T-helper 2 cell treated with Interferon-gamma antibody and Interleukin-4, amounts not matched to agents 5 μg/mL and 100 μg/mL, for 36 hours (primary cell): Measurements from ENCODE around the gene PYGL.
A peak's percentile ranks its signal among the peaks of the same experiment; 100 is the strongest.
"Not testable (repeated sequence)": the region's sequence is repeated elsewhere in the genome, so short reads cannot be mapped to it uniquely, and the experiment has no call there.

Source experiments
- DNase-seq: peaks from one replicate; pipeline ENCODE4 v3.0.0; 2021; ENCODE audit warnings: low spot score
- H3K27ac Mint-ChIP-seq: one replicate; pipeline ENCODE4 v1.8.0; 2021; ENCODE audit warnings: mild to moderate bottlenecking, mixed read lengths
- H3K27me3 Mint-ChIP-seq: one replicate; pipeline ENCODE4 v1.8.0; 2021; ENCODE audit warnings: low read depth, mixed read lengths
- H3K36me3 Mint-ChIP-seq: one replicate; pipeline ENCODE4 v1.8.0; 2021; ENCODE audit warnings: low read depth, mixed read lengths
- H3K4me1 Mint-ChIP-seq: one replicate; pipeline ENCODE4 v1.8.0; 2021; ENCODE audit warnings: low read depth, mixed read lengths
- H3K4me3 Mint-ChIP-seq: one replicate; pipeline ENCODE4 v1.8.0; 2022; ENCODE audit warnings: mild to moderate bottlenecking, moderate library complexity, mixed read lengths
- H3K9me3 Mint-ChIP-seq: one replicate; pipeline ENCODE4 v1.8.0; 2021; ENCODE audit warnings: mixed read lengths

The PYGL gene

DNA sequence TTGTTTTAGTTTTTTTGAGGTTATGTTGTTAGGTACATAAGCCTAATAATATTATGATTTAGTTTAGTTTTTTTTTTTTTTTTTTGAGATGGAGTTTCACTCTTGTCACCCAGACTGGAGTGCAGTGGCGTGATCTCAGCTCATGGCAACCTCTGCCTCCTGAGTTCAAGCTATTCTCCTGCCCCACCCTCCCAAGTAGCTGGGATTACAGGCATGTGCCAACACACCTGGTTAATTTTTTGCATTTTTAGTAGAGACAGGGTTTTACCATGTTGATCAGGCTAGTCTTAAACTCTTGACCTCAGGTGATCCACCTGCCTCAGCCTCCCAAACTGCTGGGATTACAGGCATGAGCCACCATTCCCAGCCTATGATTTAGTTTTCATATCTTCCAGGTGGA, 47.3 kb downstream of the PYGL start:
- H3K36me3 Mint-ChIP-seq, H3K27me3 Mint-ChIP-seq, H3K4me1 Mint-ChIP-seq, H3K4me3 Mint-ChIP-seq, H3K9me3 Mint-ChIP-seq, DNase-seq, H3K27ac Mint-ChIP-seq: not testable (repeated sequence)

DNA sequence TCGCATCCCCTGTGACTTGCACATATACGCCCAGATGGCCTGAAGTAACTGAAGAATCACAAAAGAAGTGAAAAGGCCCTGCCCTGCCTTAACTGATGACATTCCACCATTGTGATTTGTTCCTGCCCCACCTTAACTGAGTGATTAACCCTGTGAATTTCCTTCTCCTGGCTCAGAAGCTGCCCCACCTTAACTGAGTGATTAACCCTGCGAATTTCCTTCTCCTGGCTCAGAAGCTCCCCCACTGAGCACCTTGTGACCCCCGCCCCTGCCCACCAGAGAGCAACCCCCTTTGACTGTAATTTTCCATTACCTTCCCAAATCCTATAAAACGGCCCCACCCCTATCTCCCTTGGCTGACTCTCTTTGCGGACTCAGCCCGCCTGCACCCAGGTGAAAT, 47.9 kb downstream of the PYGL start:
- not testable (repeated sequence) for H3K27me3 Mint-ChIP-seq, H3K4me3 Mint-ChIP-seq, H3K9me3 Mint-ChIP-seq, DNase-seq, H3K4me1 Mint-ChIP-seq, H3K27ac Mint-ChIP-seq, H3K36me3 Mint-ChIP-seq

DNA sequence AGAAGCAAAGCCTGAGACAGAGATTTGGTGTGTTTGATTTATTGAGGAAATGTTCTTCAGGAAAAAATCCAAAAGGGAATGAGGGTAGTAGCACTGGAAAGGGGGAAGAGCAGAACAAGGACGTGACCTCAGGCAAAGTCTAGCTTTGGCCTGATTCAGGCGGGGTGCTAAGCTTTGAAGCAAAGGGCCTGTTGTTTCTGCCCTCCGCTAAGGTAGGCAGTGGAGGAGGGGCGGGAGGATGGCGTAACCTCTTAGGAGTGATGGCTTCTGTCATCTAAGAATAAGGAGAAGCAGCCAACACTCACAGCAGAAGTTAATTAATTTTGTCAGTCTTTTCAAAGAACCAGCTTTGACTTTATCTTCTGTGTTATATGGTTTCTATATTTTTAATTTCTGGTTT, 52.0 kb downstream of the PYGL start:
- Mint-ChIP-seq H3K27me3 (peaks cover 13% of the 10 kb centered on the region), H3K9me3 (no peaks in the 10 kb centered on the region), H3K4me1 (no peaks in the 10 kb centered on the region), H3K36me3 (no peaks in the 10 kb centered on the region), H3K27ac (no peak overlapping the region), H3K4me3 (no peak overlapping the region)
- DNase-seq, result no peak

DNA sequence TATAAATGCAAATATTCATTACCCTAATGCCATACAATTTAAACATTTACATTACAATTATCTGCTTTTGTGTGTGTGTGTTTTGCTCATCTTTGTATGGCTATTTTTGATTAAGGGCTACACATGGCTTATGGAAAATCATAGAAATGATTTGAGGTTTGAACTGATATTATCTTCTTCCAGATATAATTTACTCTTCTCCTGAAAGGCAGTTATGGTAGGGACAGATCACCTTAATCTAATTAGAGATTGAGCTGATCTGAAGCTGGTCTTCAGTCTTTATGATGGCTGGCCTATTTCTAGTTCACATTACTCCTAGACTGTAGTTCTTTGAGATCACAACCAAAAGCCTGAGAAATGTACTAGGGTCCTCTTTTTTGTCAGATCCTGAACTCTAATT, 56.8 kb downstream of the PYGL start:
- H3K9me3 Mint-ChIP-seq, result no peaks in the 10 kb centered on the region
- H3K27me3 Mint-ChIP-seq, result peaks cover 39% of the 10 kb centered on the region
- no peak overlapping the region for H3K27ac Mint-ChIP-seq
- DNase-seq, result no peak
- no peaks in the 10 kb centered on the region for H3K4me1 Mint-ChIP-seq
- H3K4me3 Mint-ChIP-seq, result no peak overlapping the region
- H3K36me3 Mint-ChIP-seq, result no peaks in the 10 kb centered on the region

DNA sequence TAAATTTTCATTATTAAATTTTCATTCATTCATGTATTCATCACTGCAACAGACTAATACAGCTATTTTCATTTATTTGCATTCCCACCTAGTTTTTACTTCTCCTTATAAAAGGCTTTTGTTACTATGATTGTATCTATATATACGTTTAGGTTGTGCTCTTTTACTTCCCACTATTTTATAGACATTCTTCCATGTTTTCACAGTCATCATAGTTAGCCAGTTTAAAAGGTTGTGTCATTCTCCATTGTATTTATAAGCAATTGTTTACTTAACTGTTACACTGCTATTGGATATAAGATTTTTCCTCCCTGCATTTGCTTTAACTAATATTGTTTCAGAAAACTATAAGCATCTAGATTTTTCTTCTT, 60.5 kb downstream of the PYGL start:
- Mint-ChIP-seq H3K4me3 (no peak overlapping the region), H3K9me3 (no peaks in the 10 kb centered on the region), H3K4me1 (no peaks in the 10 kb centered on the region), H3K27ac (no peak overlapping the region), H3K27me3 (peaks cover 56% of the 10 kb centered on the region), H3K36me3 (no peaks in the 10 kb centered on the region)
- no peak for DNase-seq

DNA sequence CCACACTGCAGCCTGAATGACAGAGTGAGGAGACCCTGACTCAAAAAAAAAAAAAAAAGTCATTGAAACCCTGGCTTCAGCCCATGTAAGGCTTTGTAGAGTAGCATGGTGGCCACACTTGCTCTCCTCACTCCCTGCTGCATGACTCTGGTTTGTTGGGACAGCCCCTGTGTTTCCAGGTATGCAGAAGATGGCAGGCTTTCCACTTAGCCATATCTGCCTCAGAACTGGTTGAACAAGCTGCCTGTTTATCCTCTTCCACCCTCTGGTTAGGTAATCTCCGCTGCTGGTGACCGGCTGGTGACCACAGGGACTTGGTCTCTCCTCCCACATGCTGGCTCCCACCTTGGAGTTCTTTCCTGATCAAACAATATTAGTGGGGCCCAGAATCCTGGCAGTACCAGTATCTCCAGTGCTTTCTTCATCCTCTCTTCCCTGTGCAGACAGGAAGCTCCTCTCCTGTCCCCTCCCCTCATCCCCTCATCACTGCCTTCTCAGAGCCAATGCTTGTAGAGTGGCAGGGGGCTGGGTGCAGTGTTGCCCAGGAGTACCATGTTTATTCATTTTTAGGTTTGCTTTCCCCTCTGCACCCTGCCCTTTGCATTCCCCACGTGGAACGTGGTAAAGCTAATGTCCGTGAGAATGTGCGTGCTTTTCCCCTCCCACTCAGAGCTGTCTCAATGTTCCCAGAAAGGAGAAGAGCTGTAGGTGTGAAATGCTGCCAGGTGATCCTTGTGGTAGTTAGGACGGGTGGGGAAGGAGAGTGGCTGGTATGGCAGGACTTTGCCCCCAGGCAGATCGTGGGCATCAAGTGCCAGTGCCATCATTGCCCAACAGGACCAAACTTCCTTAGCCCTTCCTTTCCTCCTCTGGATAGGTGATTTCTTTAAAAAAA, 61.1 kb downstream of the PYGL start:
- Mint-ChIP-seq H3K4me1 (no peaks in the 10 kb centered on the region), H3K4me3 (no peak overlapping the region), H3K36me3 (no peaks in the 10 kb centered on the region), H3K27ac (no peak overlapping the region), H3K27me3 (peaks cover 54% of the 10 kb centered on the region), H3K9me3 (no peaks in the 10 kb centered on the region)
- DNase-seq, result no peak

DNA sequence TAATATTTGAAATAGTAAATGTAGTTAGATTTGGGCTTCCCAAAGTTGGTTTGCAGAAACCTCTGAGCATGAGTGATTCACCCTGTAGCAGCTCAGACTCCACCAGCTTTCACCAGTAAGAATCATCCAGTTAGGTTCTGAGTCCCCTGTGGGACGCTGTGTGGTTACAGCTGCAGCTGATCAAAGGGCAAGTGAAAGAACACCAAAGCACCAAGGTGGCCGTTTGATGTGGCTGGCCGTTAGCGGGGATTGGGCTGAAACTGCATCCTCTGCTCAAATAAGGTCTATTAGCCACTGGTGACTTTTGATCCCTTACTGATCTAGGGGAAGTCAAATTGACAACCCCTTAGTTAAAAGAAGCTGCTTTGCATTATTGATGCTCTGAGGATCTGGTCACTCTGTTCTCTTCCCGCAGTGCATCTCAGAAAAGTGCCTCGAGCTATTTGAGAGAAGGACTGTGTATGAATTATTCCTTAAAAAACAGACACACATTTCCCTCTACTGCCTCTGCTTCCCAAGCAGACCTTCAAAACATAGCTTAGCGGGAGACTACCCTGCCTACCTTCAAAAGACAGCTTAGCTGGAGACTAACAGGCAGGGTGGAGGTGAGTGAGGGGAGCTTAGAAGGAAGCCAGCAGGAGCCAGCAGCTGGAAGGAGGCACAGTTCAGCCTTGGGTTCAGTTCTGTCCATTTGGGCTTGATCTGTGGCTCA, 68.8 kb downstream of the PYGL start:
- peak overlapping the region; percentile 71 for H3K4me3 Mint-ChIP-seq
- no peaks in the 10 kb centered on the region for H3K36me3 Mint-ChIP-seq
- peaks cover 74% of the 10 kb centered on the region for H3K27me3 Mint-ChIP-seq
- H3K4me1 Mint-ChIP-seq, result peaks cover 21% of the 10 kb centered on the region
- DNase-seq, result peak; percentile 79
- no peaks in the 10 kb centered on the region for H3K9me3 Mint-ChIP-seq
- no peak overlapping the region for H3K27ac Mint-ChIP-seq

DNA sequence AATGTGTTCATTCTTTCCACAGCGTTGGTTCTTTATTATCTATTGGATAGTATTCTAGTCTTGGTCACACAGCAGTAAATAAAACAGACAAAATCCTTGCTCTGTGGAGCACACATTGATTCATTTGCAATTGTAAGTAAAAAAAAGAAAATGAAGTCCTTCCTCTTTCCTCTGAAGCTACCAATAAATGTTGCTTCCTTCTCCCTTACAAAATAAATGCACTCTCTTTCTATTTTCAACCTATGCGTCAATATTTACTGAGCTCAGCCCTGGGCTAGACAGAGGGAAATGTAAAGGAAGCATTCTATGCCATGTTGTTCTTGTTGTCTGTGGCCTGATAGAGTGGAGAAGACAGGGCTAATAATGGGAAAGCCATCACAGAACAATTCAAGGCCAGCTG, 69.5 kb downstream of the PYGL start:
- peaks cover 76% of the 10 kb centered on the region for H3K27me3 Mint-ChIP-seq
- peaks cover 21% of the 10 kb centered on the region for H3K4me1 Mint-ChIP-seq
- H3K9me3 Mint-ChIP-seq, result no peaks in the 10 kb centered on the region
- no peaks in the 10 kb centered on the region for H3K36me3 Mint-ChIP-seq
- DNase-seq, result no peak
- H3K27ac Mint-ChIP-seq, result peak overlapping the region; percentile 6
- H3K4me3 Mint-ChIP-seq, result peak overlapping the region; percentile 71

DNA sequence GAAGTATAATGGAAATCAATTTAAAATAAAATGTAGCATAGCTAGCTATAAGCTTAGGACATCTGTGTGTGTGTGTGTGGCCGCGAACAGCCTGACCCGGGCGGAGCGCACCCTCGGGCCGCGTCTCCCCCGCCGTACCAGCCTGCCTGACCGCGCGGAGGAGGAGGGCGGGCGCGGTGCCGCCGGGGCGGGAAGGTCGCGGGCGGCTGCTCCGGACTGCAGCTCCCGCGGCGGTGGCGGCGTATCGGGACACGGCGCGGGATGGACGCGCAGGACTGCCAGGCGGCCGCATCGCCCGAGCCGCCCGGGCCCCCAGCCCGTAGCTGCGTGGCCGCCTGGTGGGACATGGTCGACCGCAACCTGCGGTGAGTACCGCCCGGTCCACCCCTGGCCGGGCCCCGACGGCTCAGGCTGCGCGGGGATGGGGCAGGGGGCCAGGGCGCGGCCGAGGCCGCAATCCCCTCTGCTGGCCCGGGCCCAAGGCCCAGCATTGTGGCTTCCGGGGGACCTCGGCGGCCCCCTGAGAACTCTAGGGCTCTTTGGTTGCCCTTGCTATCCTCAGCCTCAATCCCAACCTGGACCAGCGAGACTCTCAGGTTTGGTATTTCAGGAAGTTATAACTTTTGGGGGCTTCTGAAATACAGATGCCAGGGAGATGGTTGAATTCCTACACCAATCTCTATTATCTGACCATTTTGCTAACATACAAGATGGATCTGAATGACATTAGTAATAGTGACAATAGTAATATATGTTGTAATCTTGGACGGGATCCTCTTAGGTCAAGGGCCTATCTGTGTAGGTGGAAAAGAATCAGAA, 72.2 kb downstream of the PYGL start, which contains the start of gene ABHD12B:
ABHD12B (plus strand) TSS at position 140 of the 819 bp plus-strand sequence; CDS start at position 262, 122 bp downstream.
- Mint-ChIP-seq H3K9me3 (no peaks in the 10 kb centered on the region), H3K4me1 (peaks cover 21% of the 10 kb centered on the region), H3K27me3 (peaks cover 74% of the 10 kb centered on the region), H3K4me3 (no peak within 1 kb of the TSS), H3K27ac (no peak within 1 kb of the TSS), H3K36me3 (no peaks in the 10 kb centered on the region)
- DNase-seq, result no peak

DNA sequence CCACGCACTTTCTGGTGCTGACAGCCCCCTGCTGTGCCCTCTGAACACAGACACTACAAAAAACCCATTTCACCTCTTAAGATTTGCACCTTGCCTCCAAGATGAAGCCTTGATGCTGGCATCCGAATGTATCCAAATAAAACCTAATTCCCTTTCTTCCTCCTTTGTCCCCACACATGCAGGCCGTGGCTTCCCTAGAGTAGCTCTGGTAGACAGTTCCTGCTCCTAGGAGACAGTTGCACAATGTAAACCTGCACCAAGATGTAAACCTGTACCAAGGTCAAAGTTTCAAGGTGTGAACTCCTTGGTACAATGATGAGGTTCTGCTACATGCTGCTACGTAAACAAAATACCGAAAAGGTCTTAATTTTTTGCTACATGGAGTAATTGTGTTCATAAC, 73.1 kb downstream of the PYGL start:
- Mint-ChIP-seq H3K27me3 (peaks cover 72% of the 10 kb centered on the region), H3K27ac (no peak overlapping the region), H3K4me3 (no peak overlapping the region), H3K9me3 (no peaks in the 10 kb centered on the region), H3K36me3 (no peaks in the 10 kb centered on the region), H3K4me1 (peaks cover 18% of the 10 kb centered on the region)
- no peak for DNase-seq

DNA sequence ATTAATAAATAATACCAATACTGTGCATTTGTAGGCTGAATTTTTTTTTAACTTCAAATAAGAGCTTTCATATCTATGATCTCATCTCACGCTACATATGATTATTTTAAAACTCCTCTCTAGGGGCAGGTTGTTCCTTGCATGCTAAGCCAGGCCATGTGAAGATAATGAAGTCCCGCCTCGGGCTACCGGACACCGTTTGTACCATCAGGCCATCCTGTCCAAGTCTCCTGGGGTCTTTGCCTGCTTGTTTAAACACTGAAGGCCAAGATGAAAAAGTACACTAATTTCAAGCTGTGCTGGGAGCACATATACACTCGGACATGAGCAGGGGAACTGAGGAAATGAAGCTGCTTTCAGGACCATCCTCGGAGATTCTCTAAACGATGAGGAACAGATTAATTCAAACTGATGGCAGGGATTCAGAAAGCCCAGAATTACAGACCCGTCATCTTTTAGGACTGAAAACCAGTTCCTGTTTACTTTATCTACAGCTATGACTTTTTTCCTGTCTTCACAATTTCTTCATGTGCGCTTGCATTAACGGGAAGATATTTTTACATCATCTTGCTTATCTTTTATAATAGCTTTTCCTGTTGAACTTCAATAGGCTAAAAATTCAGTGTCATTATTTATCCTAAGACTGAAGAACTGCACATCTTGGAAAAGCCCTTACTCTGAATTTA, 78.7 kb downstream of the PYGL start:
- no peak for DNase-seq

DNA sequence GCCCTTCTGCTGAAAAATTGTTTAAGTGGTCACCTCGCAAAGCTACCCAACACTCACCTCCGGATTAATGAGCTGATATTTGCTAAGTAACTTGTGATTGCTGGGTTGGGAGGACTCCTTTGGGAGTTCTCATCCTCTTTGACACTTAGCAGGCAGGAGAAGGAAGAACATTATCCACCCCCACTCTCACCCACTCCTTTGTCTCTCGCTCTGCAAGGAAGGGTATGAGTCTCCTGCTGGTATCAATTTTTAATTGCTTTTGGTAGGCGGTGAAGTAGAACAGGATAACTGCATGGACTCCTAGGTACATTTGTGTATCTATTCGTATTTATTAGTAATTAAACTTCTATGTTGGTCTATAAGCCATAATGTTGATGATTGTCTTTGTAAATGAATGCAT, 79.3 kb downstream of the PYGL start:
- Mint-ChIP-seq H3K4me3 (no peak overlapping the region), H3K27me3 (peaks cover 47% of the 10 kb centered on the region), H3K4me1 (peaks cover 6% of the 10 kb centered on the region), H3K9me3 (no peaks in the 10 kb centered on the region), H3K36me3 (no peaks in the 10 kb centered on the region), H3K27ac (no peak overlapping the region)
- DNase-seq, result no peak

More for the DNA sequence above, 78.7 kb downstream of the PYGL start:
- Mint-ChIP-seq H3K9me3 (no peaks in the 10 kb centered on the region), H3K36me3 (no peaks in the 10 kb centered on the region), H3K27ac (no peak overlapping the region), H3K4me1 (peaks cover 1% of the 10 kb centered on the region), H3K4me3 (no peak overlapping the region), H3K27me3 (peaks cover 53% of the 10 kb centered on the region)

DNA sequence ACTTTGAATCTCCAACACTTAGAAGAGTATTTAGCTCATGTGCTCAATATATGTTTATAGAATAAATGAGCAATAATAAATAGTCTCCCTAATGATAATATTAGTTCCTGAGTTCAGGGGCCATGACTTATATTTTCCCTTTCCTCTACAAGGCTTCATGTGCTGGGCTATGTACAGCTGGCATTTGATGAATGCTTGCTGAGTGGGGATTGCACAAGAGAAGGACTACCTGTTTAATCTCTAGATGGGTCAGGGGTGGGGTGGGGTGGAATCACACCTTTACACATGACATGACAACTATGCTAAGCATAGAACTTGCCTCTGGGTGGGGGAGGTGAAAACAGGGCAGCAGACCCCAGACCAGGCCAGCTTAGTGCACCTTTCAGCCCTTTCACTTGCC, 80.0 kb downstream of the PYGL start:
- DNase-seq, result no peak
- Mint-ChIP-seq H3K27ac (no peak overlapping the region), H3K4me3 (no peak overlapping the region), H3K9me3 (no peaks in the 10 kb centered on the region), H3K4me1 (peaks cover 9% of the 10 kb centered on the region), H3K27me3 (peaks cover 40% of the 10 kb centered on the region), H3K36me3 (no peaks in the 10 kb centered on the region)
